CD14-positive monocyte (primary cell): ENCODE results near the gene GAS1. TPM values are rescaled to one million over a fixed set of nuclear protein-coding genes. Genes with fewer than 3 reads are reported as not detected.
A peak's percentile ranks its signal among the peaks of the same experiment; 100 is the strongest.

Source experiments
- DNase-seq, 3 donors: peaks; one replicate each; pipeline ENCODE4 v3.0.0-alpha.2; 2011 to 2022
- H2AFZ ChIP-seq: 2 replicates; pipeline ENCODE4 v1.6.0; 2012; ENCODE audit warnings: mild to moderate bottlenecking, low read depth, low read length, inconsistent platforms; ENCODE audit not compliant: insufficient read depth, poor library complexity, severe bottlenecking
- H3K27ac ChIP-seq, 2 donors: 1 replicate in 1 of 2; 2 replicates in 1 of 2; pipeline ENCODE4 v1.5.1; 2012 to 2013; ENCODE audit warnings: low read length in 2 of 2, control low read depth in 1 of 2, inconsistent platforms in 1 of 2, low read depth in 1 of 2, mild to moderate bottlenecking in 1 of 2
- H3K27me3 ChIP-seq, 2 donors: one replicate each; pipeline versions ENCODE4 v1.6.0 to v1.6.1; 2011 to 2013; ENCODE audit warnings: low read length in 2 of 2; ENCODE audit not compliant: control insufficient read depth in 2 of 2, insufficient read depth in 2 of 2
- H3K36me3 ChIP-seq, 2 donors: replicated peaks in 1 of 2; 1 replicate in 1 of 2; 2 replicates in 1 of 2; pipeline versions ENCODE4 v1.5.1 to v1.6.1; 2012 to 2013; ENCODE audit warnings: low read length in 2 of 2, control low read depth in 1 of 2, inconsistent platforms in 1 of 2, mild to moderate bottlenecking in 1 of 2; ENCODE audit not compliant: insufficient read depth in 2 of 2, control insufficient read depth in 1 of 2
- H3K4me1 ChIP-seq, 2 donors: 1 replicate in 1 of 2; 2 replicates in 1 of 2; pipeline versions ENCODE4 v1.5.1 to v1.6.1; 2012 to 2013; ENCODE audit warnings: low read length in 2 of 2, control low read depth in 1 of 2, inconsistent platforms in 1 of 2, mild to moderate bottlenecking in 1 of 2, moderate library complexity in 1 of 2; ENCODE audit not compliant: insufficient read depth in 2 of 2, control insufficient read depth in 1 of 2
- H3K4me2 ChIP-seq: replicated peaks from 2 replicates; pipeline ENCODE3; 2012; ENCODE audit warnings: low read length, moderate library complexity, mild to moderate bottlenecking; ENCODE audit not compliant: poor library complexity, severe bottlenecking; ENCODE audit errors: extremely low read depth
- H3K4me3 ChIP-seq, 3 experiments: fragments of 200-600 bp in 1 of 3; sonication (generic) in 1 of 3; replicated peaks in 1 of 3; 1 replicate in 2 of 3; 2 replicates in 1 of 3; pipeline ENCODE4 v1.5.1; 2011 to 2013; ENCODE audit warnings: low read length in 3 of 3, mild to moderate bottlenecking in 3 of 3, control low read depth in 2 of 3, low read depth in 2 of 3, inconsistent platforms in 1 of 3, moderate library complexity in 1 of 3
- H3K79me2 ChIP-seq: 2 replicates; pipeline ENCODE4 v1.6.0; 2012; ENCODE audit warnings: mild to moderate bottlenecking, control low read depth, inconsistent platforms, low read length, moderate library complexity; ENCODE audit not compliant: insufficient read depth
- H3K9ac ChIP-seq: 2 replicates; pipeline ENCODE4 v1.6.0; 2017; ENCODE audit warnings: low read length, mild to moderate bottlenecking; ENCODE audit not compliant: insufficient read depth, poor library complexity, severe bottlenecking
- H3K9me3 ChIP-seq, 2 donors: replicated peaks in 1 of 2; 1 replicate in 1 of 2; 2 replicates in 1 of 2; pipeline versions ENCODE4 v1.5.1 to v1.6.1; 2012 to 2013; ENCODE audit warnings: low read length in 2 of 2, control low read depth in 1 of 2; ENCODE audit not compliant: control insufficient read depth in 1 of 2, insufficient read depth in 1 of 2
- H4K20me1 ChIP-seq: 2 replicates; pipeline ENCODE4 v1.6.0; 2012; ENCODE audit warnings: mild to moderate bottlenecking, low read length, control low read depth, moderate library complexity; ENCODE audit not compliant: insufficient read depth
- H3K27ac Mint-ChIP-seq, 7 donors: one replicate each; pipeline ENCODE4 v1.8.0; 2020; ENCODE audit warnings: mild to moderate bottlenecking in 7 of 7, mixed read lengths in 7 of 7, moderate library complexity in 6 of 7, inconsistent platforms in 2 of 7
- H3K27me3 Mint-ChIP-seq, 3 donors: one replicate each; pipeline ENCODE4 v1.8.0; 2021 to 2022; ENCODE audit warnings: low read depth in 3 of 3, mild to moderate bottlenecking in 3 of 3, mixed read lengths in 3 of 3, moderate library complexity in 3 of 3, inconsistent platforms in 1 of 3
- H3K36me3 Mint-ChIP-seq, 2 donors: one replicate each; pipeline ENCODE4 v1.8.0; 2020; ENCODE audit warnings: mixed read lengths in 2 of 2, inconsistent platforms in 1 of 2, mild to moderate bottlenecking in 1 of 2
- H3K4me1 Mint-ChIP-seq: one replicate; pipeline ENCODE4 v1.8.0; 2020; ENCODE audit warnings: mild to moderate bottlenecking, mixed read lengths
- H3K4me3 Mint-ChIP-seq, 2 donors: one replicate each; pipeline ENCODE4 v1.8.0; 2020; ENCODE audit warnings: mild to moderate bottlenecking in 2 of 2, mixed read lengths in 2 of 2, moderate library complexity in 1 of 2
- H3K9me3 Mint-ChIP-seq, 7 donors: one replicate each; pipeline ENCODE4 v1.8.0; 2020 to 2022; ENCODE audit warnings: mixed read lengths in 7 of 7, mild to moderate bottlenecking in 6 of 7, moderate library complexity in 6 of 7, inconsistent platforms in 2 of 7
- CTCF ChIP-seq: fragments of 200-600 bp; IDR thresholded peaks from one replicate; pipeline ENCODE4 v1.8.0; 2022; ENCODE audit warnings: antibody characterized with exemption, mild to moderate bottlenecking
- WGBS: methylation state at CpG from one replicate; pipeline ENCODE4 v1.1.5; 2013; ENCODE audit warnings: missing lambda C conversion rate; ENCODE audit not compliant: insufficient coverage; 5-methylcytosine and 5-hydroxymethylcytosine counted together
- intact Hi-C, 2 donors: fragments of 100-400 bp; cut with micrococcal nuclease; formaldehyde crosslinking; loops; one replicate each; pipeline versions ENCODE4 v1.15.0 to v1.15.1; 2023
- polyA plus RNA-seq, 3 donors: library from polyadenylated mRNA; depleted of rRNA in 1 of 3; unstranded in 2 of 3; stranded (reverse) in 1 of 3; fragments of 300-500 nt in 2 of 3; fragments of >200 nt in 1 of 3; fragmentation: Illumina TruSeq in 2 of 3; gene quantifications; 1 replicate in 2 of 3; 2 replicates in 1 of 3; pipeline ENCODE4 v1.2.3, GENCODE V29; 2012 to 2021

GAS1 gene
- polyA plus RNA-seq, 3 donors: 0.12 to 0.20 (median 0.18) TPM

- no peak overlapping the region for H3K4me2 ChIP-seq
- intact Hi-C loops: no loop called here
- no peak for TF ChIP-seq CTCF
- H3K36me3 ChIP-seq: no peaks in the 10 kb centered on the region
- no peak overlapping the region for H2AFZ ChIP-seq
- peaks cover 0 to 10% of the 10 kb centered on the region in 2 donors for H3K36me3 Mint-ChIP-seq
- no peaks in the 10 kb centered on the region for H4K20me1 ChIP-seq
- WGBS: no CpG with 5 or more reads among the region's 10 CpGs
- peaks cover 50 to 71% (median 55%) of the 10 kb centered on the region in 3 donors for H3K27me3 Mint-ChIP-seq
- H3K27me3 ChIP-seq: peaks cover 66 to 68% of the 10 kb centered on the region in 2 donors
- no peak overlapping the region for H3K27ac ChIP-seq
- no peaks in the 10 kb centered on the region for H3K79me2 ChIP-seq
- H3K4me1 Mint-ChIP-seq: peaks cover 10% of the 10 kb centered on the region
- peaks cover 9 to 20% of the 10 kb centered on the region in 2 donors for H3K4me1 ChIP-seq
- H3K4me3 Mint-ChIP-seq: peak overlapping the region in 1 of 2 donors; percentile 4
- H3K9me3 Mint-ChIP-seq: peaks cover 0 to 12% (median 4%) of the 10 kb centered on the region in 7 donors
- no peak for DNase-seq
- H3K9me3 ChIP-seq: peaks cover 0 to 5% of the 10 kb centered on the region in 2 donors
- no peak overlapping the region for H3K4me3 ChIP-seq
- no peak overlapping the region for H3K27ac Mint-ChIP-seq
- no peak overlapping the region for H3K9ac ChIP-seq
Observed at GRCh38 chr9:86942281-86943200, 4.8 kb downstream of the GAS1 start.

- peaks cover 0 to 12% (median 4%) of the 10 kb centered on the region in 7 donors for H3K9me3 Mint-ChIP-seq
- peaks cover 0 to 10% of the 10 kb centered on the region in 2 donors for H3K36me3 Mint-ChIP-seq
- H3K27me3 ChIP-seq: peaks cover 66 to 68% of the 10 kb centered on the region in 2 donors
Observed at GRCh38 chr9:86941197-86941596, 6.1 kb downstream of the GAS1 start.

More at GRCh38 chr9:86941197-86941596, 6.1 kb downstream of the GAS1 start:
- Histone ChIP-seq H4K20me1 (no peaks in the 10 kb centered on the region), H3K4me2 (no peak overlapping the region), H3K4me3 (no peak overlapping the region), H3K9ac (no peak overlapping the region), H3K4me1 (peaks cover 9 to 13% of the 10 kb centered on the region in 2 donors), H3K9me3 (peaks cover 0 to 5% of the 10 kb centered on the region in 2 donors), H3K36me3 (no peaks in the 10 kb centered on the region), H3K27ac (no peak overlapping the region), H2AFZ (no peak overlapping the region), H3K79me2 (no peaks in the 10 kb centered on the region)
- Mint-ChIP-seq H3K27me3 (peaks cover 50 to 72% (median 55%) of the 10 kb centered on the region in 3 donors), H3K4me1 (peaks cover 10% of the 10 kb centered on the region), H3K4me3 (peak overlapping the region in 1 of 2 donors; percentile 43), H3K27ac (no peak overlapping the region)
- intact Hi-C loops: no loop called here
- DNase-seq: no peak
- TF ChIP-seq CTCF: no peak
- no CpG with 5 or more reads among the region's 2 CpGs for WGBS
